Measurements from ENCODE around the gene ZNF146. TPM values are rescaled to one million over a fixed set of nuclear protein-coding genes. Genes with fewer than 3 reads are reported as not detected.
"Not testable (repeated sequence)": the region's sequence is repeated elsewhere in the genome, so short reads cannot be mapped to it uniquely, and the experiment has no call there.

ZNF146 gene
- total RNA-seq, 1 experiment from 2014 or later = 163 TPM

DNA sequence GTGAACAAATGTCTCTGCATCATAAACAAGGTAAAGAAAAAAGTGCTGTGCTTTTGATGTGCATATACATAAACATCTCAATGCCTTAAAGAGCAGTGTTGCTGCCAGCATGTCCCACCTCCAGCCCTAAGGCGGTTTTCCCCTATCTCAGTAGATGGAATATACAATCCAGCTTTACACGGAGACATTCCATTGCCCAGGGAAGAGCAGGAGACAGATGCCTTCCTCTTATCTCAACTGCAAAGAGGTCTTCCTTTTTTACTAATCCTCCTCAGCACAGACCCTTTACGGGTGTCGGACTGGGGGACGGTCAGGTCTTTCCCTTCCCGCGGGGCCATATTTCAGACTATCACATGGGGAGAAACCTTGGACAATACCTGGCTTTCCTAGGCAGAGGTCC, 18.7 kb downstream of the ZNF146 start:
- DNase-seq (ENCODE audit: low spot score) = not testable (repeated sequence)

DNA sequence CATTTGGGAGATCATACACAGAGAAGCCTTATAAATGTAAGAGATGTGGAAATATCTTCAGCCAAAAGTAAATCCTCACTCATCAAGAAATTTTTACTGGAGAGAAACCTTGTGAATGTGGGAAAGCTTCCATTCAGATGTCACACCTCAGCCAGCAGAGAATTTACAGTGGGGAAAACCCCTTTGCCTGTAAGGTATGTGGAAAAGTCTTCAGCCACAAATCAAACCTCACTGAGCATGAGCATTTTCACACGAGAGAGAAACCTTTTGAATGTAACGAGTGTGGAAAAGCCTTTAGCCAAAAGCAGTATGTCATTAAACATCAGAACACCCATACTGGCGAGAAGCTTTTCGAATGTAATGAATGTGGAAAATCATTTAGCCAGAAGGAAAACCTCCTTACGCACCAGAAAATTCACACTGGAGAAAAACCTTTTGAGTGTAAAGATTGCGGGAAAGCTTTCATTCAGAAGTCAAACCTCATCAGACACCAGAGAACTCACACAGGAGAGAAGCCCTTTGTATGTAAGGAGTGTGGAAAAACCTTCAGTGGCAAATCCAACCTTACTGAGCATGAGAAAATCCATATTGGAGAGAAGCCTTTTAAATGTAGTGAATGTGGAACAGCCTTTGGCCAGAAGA, 21.5 kb downstream of the ZNF146 start:
- no peak for DNase-seq (ENCODE audit: low spot score)

DNA sequence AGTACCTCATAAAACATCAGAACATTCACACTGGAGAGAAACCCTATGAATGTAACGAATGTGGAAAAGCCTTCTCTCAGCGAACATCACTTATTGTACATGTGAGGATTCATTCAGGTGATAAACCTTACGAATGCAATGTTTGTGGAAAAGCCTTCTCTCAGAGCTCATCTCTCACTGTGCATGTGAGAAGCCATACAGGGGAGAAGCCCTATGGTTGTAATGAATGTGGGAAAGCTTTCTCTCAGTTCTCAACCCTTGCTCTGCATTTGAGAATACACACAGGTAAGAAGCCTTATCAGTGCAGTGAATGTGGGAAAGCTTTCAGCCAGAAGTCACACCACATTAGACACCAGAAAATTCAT, 22.0 kb downstream of the ZNF146 start:
- no peak for DNase-seq (ENCODE audit: low spot score)

DNA sequence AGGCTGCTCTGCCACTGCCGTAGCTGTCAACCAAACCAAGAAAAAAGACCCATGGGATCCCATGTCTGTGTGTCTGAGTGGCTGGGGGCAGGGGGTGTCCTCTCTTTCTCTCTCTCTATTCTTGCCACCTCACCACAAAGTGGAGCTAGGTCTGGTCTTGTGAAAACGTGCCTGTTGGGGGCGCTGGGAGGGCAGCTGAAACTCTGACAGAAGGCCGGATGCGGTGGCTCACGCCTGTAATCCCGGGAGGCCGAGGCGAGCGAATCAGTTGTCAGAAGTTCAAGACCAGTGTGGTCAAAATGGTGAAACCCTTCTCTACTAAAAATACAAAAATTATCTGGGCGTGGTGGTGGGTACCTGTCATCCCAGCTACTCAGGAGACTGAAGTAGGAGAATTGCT, 29.2 kb downstream of the ZNF146 start:
- no peak for DNase-seq (ENCODE audit: low spot score)

DNA sequence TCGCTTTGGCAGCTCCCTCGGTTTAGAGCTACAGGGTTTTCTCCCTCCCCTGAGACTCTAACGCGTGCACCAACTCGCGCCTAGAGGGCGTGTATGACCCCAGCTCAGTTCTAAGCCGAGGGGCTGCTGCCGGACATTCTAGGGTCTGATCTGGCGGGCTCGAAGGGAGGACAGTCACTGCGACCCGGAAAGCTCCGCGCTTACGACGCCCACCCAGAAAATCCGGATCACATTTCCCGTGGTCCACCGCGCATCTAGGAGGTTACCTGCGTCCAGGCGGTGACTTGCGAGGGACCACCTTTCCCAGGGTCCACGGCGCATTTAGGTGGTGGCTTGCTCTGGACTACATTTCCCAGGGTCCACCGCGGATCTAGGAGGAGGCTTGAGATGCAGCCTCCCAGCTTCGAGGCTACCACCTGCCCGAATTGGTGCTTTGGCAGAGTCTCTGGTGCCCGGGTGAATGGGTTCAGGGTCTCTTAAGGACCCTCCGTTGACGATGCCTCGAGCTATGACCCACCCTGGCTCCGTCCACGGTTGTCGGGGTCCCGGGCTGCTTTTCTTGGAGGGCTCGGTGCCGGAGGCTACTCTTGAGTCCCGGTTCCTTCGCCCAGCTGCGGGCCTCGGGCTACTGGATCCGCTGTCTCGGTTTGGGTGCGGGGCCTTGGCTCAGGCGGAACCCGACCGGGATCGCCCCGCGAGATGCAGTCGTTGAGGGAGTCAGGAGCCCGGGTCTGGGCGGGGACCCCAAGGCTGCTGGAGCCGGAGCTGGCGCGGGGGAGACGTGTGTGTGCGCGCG, 30.5 kb downstream of the ZNF146 start:
- DNase-seq (ENCODE audit: low spot score) = no peak

DNA sequence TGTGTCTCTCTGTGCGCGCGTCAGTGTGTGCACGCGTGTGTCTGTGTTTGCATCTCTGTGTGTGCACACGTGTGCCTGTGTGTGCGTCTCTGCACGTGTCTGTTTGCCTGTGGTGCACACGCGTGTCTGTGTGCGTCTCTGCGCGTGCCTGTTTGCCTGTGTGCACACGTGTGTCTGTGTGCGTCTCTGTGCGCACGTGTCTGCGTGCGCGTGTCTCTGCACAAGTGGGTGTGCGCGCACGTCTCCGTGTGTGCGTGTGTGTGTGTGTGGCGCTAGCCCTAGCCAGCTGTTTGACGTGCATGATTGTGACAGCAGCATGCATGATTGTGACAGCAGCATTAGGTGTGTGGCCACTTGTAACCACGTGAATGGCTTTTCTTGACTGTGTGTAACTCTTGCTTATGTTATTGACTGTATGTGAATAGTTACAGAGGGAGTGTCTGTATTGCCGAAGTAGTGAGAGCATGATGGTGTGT, 31.1 kb downstream of the ZNF146 start:
- no peak for DNase-seq (ENCODE audit: low spot score)

DNA sequence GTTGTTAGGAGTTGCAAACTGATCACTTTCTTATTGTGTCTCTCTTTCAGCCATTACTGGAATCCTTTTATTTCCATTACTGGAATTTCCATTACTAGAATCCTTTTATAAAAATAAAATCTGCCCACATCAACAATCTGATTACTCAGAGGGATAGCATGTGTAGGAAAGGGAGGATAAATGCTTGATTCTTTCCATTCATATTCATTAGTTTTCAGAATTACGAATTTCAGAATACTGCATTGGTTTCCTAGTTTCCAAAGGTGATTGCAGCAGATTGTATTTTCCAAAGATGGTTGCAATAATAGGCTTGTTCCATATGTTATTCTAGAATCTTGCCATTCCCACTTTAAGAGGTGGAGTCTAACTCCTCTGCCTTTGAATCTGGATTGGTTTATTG, 37.1 kb downstream of the ZNF146 start:
- no peak for DNase-seq (ENCODE audit: low spot score)

DNA sequence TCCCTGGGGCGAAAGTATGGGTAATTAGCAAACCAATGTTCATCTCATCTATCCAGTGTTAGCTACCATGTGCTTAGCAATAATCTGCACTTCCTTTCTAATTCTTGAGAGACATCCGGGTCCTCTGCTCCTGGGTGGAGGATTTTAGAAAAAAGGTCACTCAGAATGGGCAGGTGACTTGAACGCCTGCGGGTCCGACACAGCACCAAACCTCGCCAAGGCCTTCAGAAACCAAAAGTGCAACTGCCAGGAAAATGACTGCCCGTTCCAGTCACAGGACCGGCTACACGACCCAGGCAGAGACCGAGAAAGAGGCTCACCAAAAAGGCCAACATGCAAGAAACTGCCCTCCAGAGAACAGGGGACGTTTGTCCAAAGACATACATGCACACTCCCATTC, 39.9 kb downstream of the ZNF146 start:
- no peak for DNase-seq (ENCODE audit: low spot score)

DNA sequence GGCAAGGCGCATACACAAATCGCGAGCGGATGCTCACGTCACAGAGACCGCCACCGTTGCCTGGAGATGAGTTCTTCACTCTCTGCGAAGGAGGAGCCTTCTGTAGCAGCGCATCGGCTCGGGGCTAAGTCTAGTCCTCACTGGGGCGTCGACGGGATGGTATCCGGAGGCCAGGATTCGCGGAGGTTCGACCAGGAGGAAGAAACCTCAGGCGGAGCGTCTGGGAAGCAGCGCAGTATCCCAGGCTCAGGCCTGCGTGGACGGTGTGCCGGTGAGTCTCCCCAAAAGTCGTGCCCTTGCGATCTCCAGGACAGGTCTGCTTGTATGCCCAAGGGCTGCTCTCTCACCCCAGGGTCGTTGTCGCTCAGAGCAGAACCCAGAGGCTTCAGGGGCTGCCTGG, 40.4 kb downstream of the ZNF146 start:
- no peak for DNase-seq (ENCODE audit: low spot score)

DNA sequence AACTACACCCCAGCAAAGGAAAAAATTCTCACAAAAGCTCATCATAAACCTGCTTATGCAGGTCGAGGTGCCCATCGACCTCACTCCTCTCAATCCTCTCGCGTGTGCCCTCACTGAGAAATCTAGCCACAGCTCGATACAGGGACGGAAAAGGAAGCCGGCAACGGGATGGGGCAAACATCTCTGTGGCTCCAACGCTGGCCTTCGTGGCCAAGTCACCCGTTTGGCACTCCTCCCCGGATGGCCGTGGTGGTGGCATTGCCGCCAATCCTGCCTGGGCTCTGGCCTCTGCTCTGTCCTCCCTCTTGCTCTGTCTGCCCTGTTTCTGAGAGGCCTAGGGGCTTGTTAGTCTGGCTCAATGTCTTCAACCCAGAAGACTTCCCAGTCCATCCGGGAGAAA, 41.2 kb downstream of the ZNF146 start:
- no peak for DNase-seq (ENCODE audit: low spot score)

DNA sequence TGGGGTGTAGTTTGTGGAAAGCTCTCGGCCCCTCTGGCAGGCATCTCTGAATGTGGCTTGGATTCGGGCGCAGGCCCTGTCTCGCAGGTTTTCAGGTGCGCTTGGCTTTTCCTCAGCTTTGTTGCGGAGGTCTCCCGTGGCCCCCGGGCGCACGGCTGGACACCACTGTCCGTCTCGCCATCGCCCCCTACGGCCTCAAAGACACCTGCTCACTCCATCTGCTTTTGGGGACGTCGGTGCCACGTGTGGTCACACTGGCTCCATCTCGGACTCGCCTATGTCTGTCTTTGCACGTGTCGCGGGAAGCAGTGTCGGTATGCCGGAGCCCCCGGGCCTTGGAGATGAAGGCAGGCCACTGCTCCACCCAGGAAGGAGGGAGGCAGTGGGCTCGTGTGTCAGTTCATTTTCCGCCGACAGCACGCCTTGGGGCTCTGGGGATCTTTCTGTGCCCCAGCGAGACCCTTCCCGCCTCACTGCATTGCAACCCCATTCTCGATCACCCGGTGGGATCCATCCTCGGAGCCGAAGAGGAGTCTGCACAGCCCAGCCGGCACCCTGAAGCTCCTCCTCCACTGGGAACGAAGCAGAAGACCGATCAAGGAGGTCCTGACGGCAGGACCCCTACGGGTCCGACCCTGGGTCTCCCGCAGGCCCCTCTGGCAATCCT, 42.1 kb downstream of the ZNF146 start:
- DNase-seq (ENCODE audit: low spot score) = no peak

DNA sequence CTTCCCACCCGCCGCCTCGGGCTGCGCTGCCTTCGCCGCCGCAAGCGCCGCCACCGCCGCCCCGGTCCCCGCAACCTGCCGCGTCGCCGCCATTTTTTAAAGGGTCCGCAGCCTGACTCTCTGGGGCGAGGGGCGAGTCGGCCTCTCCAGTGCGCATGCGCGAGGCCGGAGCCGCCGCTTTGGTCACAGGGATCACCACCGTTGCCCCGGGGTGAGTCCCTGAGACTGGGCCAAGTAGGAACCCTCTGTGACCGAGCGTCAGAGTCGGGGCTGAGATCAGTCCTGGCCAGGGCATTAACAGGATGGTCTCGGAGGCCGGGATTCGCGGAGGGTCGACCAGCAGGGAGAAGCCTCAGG, 42.6 kb downstream of the ZNF146 start:
- DNase-seq (ENCODE audit: low spot score) = no peak

DNA sequence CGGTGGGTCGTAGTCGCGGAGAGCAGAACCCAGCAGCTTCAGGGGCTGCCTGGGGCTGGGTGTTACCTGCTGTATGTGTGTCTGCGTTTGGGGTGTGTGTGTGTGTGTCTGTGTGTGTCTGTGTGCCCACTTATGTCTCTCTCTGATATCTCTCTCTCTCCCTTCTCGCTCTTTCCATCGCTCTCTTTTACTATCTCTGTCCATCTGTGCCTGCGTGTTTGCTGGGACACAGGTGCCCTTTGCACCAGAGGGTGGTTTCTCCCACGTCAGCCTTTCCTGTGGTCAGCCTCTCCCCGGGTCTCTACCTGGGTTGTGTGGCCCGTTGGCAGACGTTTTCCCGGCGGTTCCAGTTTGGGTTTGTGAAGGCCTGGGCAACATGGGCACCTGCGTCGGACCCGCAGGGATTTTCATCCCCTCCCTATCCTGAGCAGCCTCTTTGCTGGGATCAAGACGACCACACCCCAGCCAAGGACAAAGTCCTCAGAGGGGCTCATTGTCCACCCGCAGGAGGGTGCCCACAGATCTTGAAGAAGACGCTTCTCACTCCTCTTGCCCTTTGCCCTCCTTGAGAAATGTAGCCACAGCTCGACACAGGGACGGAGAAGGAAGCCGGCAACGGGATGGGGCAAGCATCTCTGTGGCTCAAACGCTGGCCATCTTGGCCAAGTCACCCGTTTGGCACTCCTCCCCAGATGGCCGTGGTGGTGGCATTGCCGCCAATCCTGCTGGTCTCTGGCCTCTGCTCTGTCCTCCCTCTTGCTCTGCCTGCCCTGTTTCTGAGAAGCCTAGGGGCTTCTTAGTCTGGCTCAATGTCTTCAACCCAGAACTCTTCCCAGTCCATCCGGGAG, 43.3 kb downstream of the ZNF146 start:
- DNase-seq (ENCODE audit: low spot score) = no peak

DNA sequence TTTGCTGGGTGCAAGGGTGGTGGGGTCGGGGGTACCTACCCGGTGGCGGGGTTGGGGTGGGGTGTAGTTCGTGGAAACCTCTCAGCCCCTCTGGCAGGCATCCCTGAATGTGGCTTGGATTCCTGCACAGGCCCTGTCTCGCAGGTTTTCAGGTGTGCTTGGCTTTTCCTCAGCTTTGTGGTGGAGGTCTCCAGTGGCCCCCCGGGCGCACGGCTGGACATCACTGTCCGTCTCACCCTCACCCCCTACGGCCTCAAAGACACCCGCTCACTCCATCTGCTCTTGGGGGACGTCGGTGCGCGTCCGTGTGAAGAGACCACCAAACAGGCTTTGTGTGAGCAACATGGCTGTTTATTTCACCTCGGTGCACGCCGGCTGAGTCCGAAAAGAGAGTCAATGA, 44.3 kb downstream of the ZNF146 start:
- DNase-seq (ENCODE audit: low spot score) = no peak

DNA sequence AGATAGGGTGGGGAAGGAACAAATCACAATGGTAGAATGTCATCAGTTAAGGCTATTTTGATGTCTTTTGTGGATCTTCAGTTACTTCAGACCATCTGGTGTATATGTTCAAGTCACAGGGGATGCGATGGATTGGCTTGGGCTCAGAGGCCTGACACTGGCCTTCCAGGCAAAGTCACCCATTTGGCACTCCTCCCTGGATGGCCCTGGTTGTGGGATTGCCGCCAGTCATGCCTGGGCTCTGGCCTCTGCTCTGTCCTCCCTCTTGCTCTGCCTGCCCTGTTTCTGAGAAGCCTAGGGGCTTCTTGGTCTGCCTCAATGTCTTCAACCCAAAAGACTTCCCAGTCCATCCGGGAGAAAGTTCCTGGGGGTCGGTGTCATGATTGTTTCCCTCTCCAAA, 50.2 kb downstream of the ZNF146 start:
- no peak for DNase-seq (ENCODE audit: low spot score)

DNA sequence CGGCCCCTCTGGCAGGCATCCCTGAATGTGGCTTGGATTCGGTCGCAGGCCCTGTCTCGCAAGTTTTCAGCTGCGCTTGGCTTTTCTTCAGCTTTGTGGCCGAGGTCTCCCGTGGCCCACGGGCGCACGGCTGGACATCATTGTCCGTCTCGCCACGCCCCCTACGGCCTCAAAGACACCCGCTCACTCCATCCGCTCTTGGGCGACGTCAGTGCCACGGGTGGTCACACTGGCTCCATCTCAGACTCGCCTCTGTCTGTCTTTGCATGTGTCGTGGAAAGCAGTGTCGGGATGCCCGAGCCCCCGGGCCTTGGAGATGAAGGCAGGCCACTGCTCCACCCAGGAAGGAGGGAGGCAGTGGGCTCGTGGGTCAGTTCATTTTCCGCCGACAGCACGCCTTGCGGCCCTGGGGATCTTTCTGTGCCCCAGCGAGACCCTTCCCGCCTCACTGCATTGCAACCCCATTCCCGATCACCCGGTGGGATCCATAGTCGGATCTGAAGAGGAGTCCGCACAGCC, 51.0 kb downstream of the ZNF146 start:
- DNase-seq (ENCODE audit: low spot score) = no peak

DNA sequence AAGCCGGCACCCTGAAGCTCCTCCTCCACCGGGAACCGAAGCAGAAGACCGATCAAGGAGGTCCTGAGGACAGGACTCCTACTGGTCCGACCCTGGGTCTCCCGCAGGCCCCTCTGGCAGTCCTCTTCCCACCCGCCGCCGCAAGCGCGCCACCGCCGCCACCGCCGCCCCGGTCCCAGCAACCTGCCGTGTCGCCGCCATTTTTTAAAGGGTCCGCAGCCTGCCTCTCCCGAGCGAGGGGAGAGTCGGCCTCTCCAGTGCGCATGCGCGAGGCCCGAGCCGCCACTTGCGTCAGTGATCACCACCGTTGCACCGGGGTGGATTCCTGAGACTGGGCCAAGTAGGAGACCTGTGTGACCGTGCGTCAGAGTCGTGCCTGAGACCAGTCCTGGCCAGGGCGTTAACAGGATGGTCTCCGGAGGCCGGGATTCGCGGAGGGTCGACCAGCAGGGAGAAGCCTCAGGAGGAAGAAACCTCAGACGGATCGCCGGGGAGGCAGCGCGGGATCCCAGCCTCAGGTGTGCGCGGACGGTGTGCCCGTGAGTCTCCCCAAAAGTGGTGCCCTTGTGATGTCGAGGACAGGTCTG, 51.6 kb downstream of the ZNF146 start:
- no peak for DNase-seq (ENCODE audit: low spot score)

DNA sequence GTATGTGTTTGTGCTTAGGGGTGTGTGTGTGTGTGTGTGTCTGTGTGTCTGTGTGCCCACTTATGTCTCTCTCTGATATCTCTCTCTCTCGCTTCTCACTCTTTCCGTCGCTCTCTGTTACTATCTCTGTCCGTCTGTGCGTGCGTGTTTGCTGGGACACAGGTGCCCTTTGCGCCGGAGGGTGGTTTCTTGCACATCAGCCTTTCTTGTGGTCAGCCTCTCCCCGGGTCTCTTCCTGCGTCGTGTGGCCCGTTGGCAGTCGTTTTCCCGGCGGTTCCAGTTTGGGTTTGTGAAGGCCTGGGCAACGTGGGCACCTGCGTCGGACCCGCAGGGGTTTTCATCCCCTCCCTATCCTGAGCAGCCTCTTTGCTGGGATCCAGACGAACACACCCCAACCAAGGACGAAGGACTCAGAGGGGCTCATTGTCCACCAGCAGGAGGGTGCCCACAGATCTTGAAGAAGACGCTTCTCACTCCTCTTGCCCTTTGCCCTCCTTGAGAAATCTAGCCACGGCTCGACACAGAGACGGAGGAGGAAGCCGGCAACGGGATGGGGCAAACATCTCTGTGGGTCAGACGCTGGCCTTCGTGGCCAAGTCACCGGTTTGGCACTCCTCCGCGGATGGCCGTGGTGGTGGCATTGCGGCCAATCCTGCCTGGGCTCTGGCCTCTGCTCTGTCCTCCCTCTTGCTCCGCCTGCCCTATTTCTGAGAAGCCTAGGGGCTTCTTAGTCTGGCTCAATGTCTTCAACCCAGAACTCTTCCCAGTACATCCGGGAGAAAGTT, 52.3 kb downstream of the ZNF146 start:
- DNase-seq (ENCODE audit: low spot score) = no peak

DNA sequence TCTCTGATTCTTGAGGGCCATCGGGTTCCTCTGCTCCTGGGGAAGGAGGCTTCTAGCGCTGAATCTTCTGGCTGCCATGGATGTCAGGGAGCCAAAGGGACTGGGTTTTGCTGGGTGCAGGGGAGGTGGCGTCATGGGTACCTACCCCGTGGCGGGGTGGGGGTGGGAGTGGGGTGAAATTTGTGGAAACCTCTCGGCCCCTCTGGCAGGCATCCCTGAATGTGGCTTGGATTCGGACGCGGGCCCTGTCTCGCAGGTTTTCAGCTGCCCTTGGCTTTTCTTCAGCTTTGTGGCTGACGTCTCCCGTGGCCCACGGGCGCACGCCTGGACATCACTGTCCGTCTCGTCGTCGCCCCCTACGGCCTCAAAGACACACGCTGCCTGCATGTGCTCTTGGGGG, 53.2 kb downstream of the ZNF146 start:
- not testable (repeated sequence) for DNase-seq (ENCODE audit: low spot score)

DNA sequence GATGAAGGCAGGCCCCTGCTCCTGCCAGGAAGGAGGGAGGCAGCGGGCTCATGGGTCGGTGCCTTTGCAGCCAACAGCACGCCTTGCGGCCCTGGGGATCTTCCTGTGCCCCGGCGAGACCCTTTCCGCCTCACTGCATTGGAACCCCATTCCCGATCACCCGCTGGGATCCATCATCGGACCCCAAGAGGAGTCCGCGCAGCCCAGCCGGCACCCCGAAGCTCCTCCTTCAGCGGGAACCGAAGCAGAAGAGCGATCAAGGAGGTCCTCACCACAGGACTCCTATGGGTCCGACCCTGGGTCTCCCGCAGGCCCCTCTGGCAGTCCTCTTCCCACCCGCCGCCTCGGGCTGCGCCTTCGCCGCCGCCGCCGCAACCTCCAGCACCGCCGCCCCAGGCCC, 53.7 kb downstream of the ZNF146 start:
- DNase-seq (ENCODE audit: low spot score) = not testable (repeated sequence)

DNA sequence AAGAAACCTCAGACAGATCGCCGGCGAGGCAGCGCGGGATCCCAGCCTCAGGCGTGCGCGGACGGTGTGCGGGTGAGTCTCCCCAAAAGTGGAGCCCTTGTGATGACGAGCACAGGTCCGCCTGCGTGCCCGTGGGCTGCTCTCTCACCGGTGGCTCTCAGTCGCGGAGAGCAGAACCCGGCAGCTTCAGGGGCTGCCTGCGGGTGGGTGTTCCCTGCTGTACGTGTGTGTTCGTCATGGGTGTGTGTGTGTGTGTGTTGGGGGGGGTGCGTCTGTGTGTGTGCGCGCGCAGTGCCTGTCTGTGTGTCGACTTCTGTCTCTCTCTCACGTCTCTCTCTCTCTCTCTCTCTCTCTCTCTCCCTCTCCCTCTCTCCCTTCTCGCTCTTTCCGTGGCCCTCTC, 54.4 kb downstream of the ZNF146 start:
- DNase-seq (ENCODE audit: low spot score) = not testable (repeated sequence)

Data from H4 (cell line).